ENCODE measurements around the gene CCDC61. TPM values are rescaled to one million over a fixed set of nuclear protein-coding genes. Genes with fewer than 3 reads are reported as not detected.

Gene CCDC61
- total and polyA plus RNA-seq, 2 of the 8 experiments (the other 6 are each of a cell fraction or from before 2014, with no cell fraction given): 7.8 to 17.4 TPM

GRCh38 chr19:45959517-45960025 lies 35.7 kb upstream of the CCDC61 start:
- no peak for TF ChIP-seq CEBPB (IDR thresholded peaks at IDR 0.05; ENCODE audit: low read depth, low read length)
- TF ChIP-seq, protein P1, sequence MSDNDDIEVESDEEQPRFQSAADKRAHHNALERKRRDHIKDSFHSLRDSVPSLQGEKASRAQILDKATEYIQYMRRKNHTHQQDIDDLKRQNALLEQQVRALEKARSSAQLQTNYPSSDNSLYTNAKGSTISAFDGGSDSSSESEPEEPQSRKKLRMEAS (IDR thresholded peaks at IDR 0.05): no peak
- TF ChIP-seq USF2 (IDR thresholded peaks at IDR 0.05; ENCODE audit: low read length): no peak
- no peak for TF ChIP-seq CBX5 (IDR thresholded peaks at IDR 0.05; ENCODE audit: low read depth, low read length)
- no peak for TF ChIP-seq EZH2 (IDR thresholded peaks at IDR 0.05; ENCODE audit: low read depth, low read length, severe bottlenecking)
- no peak for TF ChIP-seq RFX5 (IDR thresholded peaks at IDR 0.05; ENCODE audit: borderline replicate concordance, low read depth, low read length)
- Histone ChIP-seq H2BK15ac (ENCODE audit: low read length) (no peak overlapping the region), H4K8ac (ENCODE audit: extremely low read depth, insufficient read depth, low read length) (no peak overlapping the region), H2BK120ac (replicated peaks; ENCODE audit: low read depth, low read length) (no peak overlapping the region), H2AK5ac (ENCODE audit: low read depth, low read length) (no peak overlapping the region), H3K9ac (replicated peaks in 1 of 4; ENCODE audit: extremely low read depth in 1 of 4, low read depth in 3 of 4, low read length in 3 of 4) (no peak overlapping the region), H4K91ac (replicated peaks; ENCODE audit: insufficient read length, low read length) (no peak overlapping the region), H2BK5ac (ENCODE audit: low read depth, low read length) (no peak overlapping the region), H3K36me3 (ENCODE audit: control insufficient read depth in 2 of 4, insufficient read depth in 4 of 4, low read length in 3 of 4) (peaks cover 0 to 10% (median 3%) of the 10 kb centered on the region in 4 experiments; a peak in 3 of 8 replicates), H2BK20ac (ENCODE audit: low read length) (no peak overlapping the region), H3K4me1 (replicated peaks in 1 of 4; ENCODE audit: control insufficient read depth in 3 of 4, insufficient read depth in 4 of 4, low read length in 3 of 4) (peaks cover 0 to 11% (median 2%) of the 10 kb centered on the region in 4 experiments; a peak in 5 of 7 replicates), H3K23ac (ENCODE audit: insufficient read length) (no peak overlapping the region), H3K79me2 (ENCODE audit: control insufficient read depth in 1 of 2, insufficient read depth in 2 of 2, low read length in 2 of 2) (no peaks in the 10 kb centered on the region), H3K4ac (replicated peaks; ENCODE audit: insufficient read length, low read depth, low read length) (no peak overlapping the region), H3K4me2 (ENCODE audit: insufficient read depth in 1 of 2, low read depth in 2 of 2, low read length in 2 of 2) (no peak overlapping the region), H4K5ac (ENCODE audit: insufficient read length, low read depth, low read length) (no peak overlapping the region), H3K18ac (ENCODE audit: extremely low read depth, low read length) (no peak overlapping the region), H3K23me2 (ENCODE audit: low read depth, low read length) (peaks cover 6% of the 10 kb centered on the region; the same call in 1 of the 2 replicates), H3K27ac (ENCODE audit: low read depth, low read length) (no peak overlapping the region), H3K4me3 (ENCODE audit: extremely low read depth in 1 of 4, insufficient read depth in 2 of 4, low read depth in 3 of 4, low read length in 4 of 4) (no peak overlapping the region), H3K79me1 (ENCODE audit: low read depth, low read length) (no peaks in the 10 kb centered on the region), H3K27me3 (replicated peaks in 1 of 4; ENCODE audit: control insufficient read depth in 3 of 4, extremely low read depth in 1 of 4, insufficient read depth in 3 of 4, low read length in 3 of 4) (peaks cover 0 to 2% (median 0%) of the 10 kb centered on the region in 4 experiments; a peak in 1 of 7 replicates), H2BK12ac (ENCODE audit: low read depth, low read length) (no peak overlapping the region), H3K14ac (ENCODE audit: insufficient read length) (no peak overlapping the region), H3K56ac (replicated peaks; ENCODE audit: insufficient read length, low read depth, low read length) (no peak overlapping the region), H2AFZ (ENCODE audit: low read length) (no peak overlapping the region), H3K9me3 (ENCODE audit: insufficient read depth in 2 of 2, low read depth in 1 of 2, low read length in 1 of 2) (no peaks in the 10 kb centered on the region), H4K20me1 (replicated peaks in 1 of 2; ENCODE audit: control insufficient read depth in 1 of 2, insufficient read depth in 2 of 2, low read length in 2 of 2) (peaks cover 2 to 4% of the 10 kb centered on the region in 2 experiments)
- CTCF ChIA-PET (ENCODE audit: partially characterized antibody): interaction anchor here (0.6 to 1.6 kb wide), 7 partner anchors 26 to 931 kb away, joined by 3 to 6 read pairs (median 4); no protein-coding TSS in a partner anchor
- POLR2A ChIA-PET (ENCODE audit: partially characterized antibody): interaction anchor here (1.0 to 2.4 kb wide), 5 partner anchors 9 to 39 kb away, joined by 3 to 8 read pairs (median 3); partner anchors contain the start of gene NOVA2
- FAIRE-seq: no peak
- DNase-seq (ENCODE audit: low read depth in 1 of 2, low spot score in 2 of 2): no peak
- 77 to 83% methylated on average over 1 to 7 of the region's 8 CpGs for WGBS, 2 experiments (ENCODE audit: extremely low coverage in 1 of 2, insufficient coverage in 1 of 2, insufficient read length in 1 of 2, insufficient replicate concordance in 2 of 2, low coverage in 1 of 2, low lambda C conversion rate in 2 of 2, missing lambda C conversion rate in 1 of 2)

All from H1 (cell line).